Breast epithelium (tissue), 4 donors: ENCODE measurements around the gene ELMO1. TPM values are rescaled to one million over a fixed set of nuclear protein-coding genes. Genes with fewer than 3 reads are reported as not detected.
"Not testable (repeated sequence)": the region's sequence is repeated elsewhere in the genome, so short reads cannot be mapped to it uniquely, and the experiment has no call there.

Source experiments
- DNase-seq, 2 donors: peaks; one replicate each; pipeline ENCODE4 v3.0.0-alpha.2; 2019; ENCODE audit warnings: low spot score in 2 of 2
- H3K27ac ChIP-seq, 2 donors: fragments of 200-600 bp; sonication (generic) in 1 of 2; one replicate each; pipeline ENCODE4 v1.5.1; 2016 to 2019; ENCODE audit warnings: mild to moderate bottlenecking in 1 of 2
- H3K27me3 ChIP-seq, 2 donors: fragments of 200-600 bp; sonication (generic) in 1 of 2; one replicate each; pipeline versions ENCODE4 v1.5.1 to v1.6.0; 2017 to 2019; ENCODE audit warnings: control low read depth in 1 of 2, mild to moderate bottlenecking in 1 of 2
- H3K36me3 ChIP-seq: fragments of 200-600 bp; one replicate; pipeline ENCODE4 v1.5.1; 2019
- H3K4me1 ChIP-seq, 2 donors: fragments of 200-600 bp; sonication (generic); one replicate each; pipeline ENCODE4 v1.5.1; 2016 to 2019; ENCODE audit warnings: control low read depth in 1 of 2
- H3K4me3 ChIP-seq, 3 donors: fragments of 200-600 bp; sonication (generic); 1 replicate in 2 of 3; 2 replicates in 1 of 3; pipeline ENCODE4 v1.5.1; 2016 to 2019; ENCODE audit warnings: mild to moderate bottlenecking in 3 of 3, moderate library complexity in 2 of 3
- H3K9me3 ChIP-seq, 2 donors: fragments of 200-600 bp; sonication (generic) in 1 of 2; one replicate each; pipeline ENCODE4 v1.5.1; 2016 to 2019; ENCODE audit warnings: control low read depth in 1 of 2
- CTCF ChIP-seq, 3 donors: fragments of 450-650 bp; IDR thresholded peaks; one replicate each; pipeline ENCODE4 v1.5.1; 2016 to 2017; ENCODE audit warnings: antibody characterized with exemption in 3 of 3, mild to moderate bottlenecking in 3 of 3, moderate library complexity in 3 of 3
- POLR2A ChIP-seq: fragments of 450-650 bp; IDR thresholded peaks from one replicate; pipeline ENCODE4 v1.6.1; 2016; ENCODE audit warnings: antibody characterized with exemption, mild to moderate bottlenecking, moderate library complexity
- POLR2AphosphoS5 ChIP-seq, 3 donors: sonication (generic); formaldehyde crosslinking; IDR thresholded peaks; one replicate each; pipeline ENCODE4 v1.6.1; 2017; ENCODE audit warnings: antibody characterized with exemption in 3 of 3
- intact Hi-C: fragments of 100-400 bp; cut with DNase I; formaldehyde crosslinking; loops from one replicate; pipeline ENCODE4 v1.15.1; 2023; ENCODE audit warnings: low total_unique reads
- total RNA-seq, 3 donors: library from RNA; depleted of rRNA; stranded (reverse); fragments of >200 nt; gene quantifications; one replicate each; pipeline ENCODE4 v1.1.0, GENCODE V29; 2016

ELMO1 gene
- total RNA-seq, 3 donors from 2014 or later, result 49.5 to 110 (median 66.9) TPM

- Histone ChIP-seq H3K27me3 (no peaks in the 10 kb centered on the region), H3K27ac (no peak overlapping the region), H3K4me3 (no peak overlapping the region), H3K4me1 (no peaks in the 10 kb centered on the region), H3K9me3 (peaks cover 8 to 21% of the 10 kb centered on the region in 2 donors), H3K36me3 (no peaks in the 10 kb centered on the region)
- intact Hi-C loops, result no loop called here
- TF ChIP-seq POLR2A (no peak), POLR2AphosphoS5 (IDR thresholded peaks at IDR 0.05) (no peak), CTCF (IDR thresholded peaks at IDR 0.05) (no peak)
- no peak for DNase-seq
Observed at GRCh38 chr7:37142958-37143357, 305.7 kb downstream of the ELMO1 start.

DNA sequence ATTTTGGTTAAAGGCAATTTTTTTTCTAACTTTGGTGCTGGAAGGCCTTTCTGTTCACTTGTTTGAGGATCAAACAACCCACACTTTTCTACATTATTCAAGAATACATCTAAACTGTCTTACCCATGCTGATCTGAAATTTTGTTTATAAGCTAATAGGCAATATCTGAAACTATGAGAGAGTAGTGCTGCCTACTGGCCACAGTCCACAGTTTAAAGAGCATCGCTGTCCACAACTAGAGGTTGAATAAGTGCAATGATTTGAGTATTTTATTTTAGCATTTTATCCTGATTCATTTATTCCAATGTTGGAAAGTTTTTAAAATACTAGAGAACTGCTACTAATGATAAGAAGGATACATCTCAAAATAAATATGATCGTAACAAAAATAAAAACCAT, 306.9 kb downstream of the ELMO1 start:
- Histone ChIP-seq H3K27ac (no peak overlapping the region), H3K36me3 (no peaks in the 10 kb centered on the region), H3K27me3 (no peaks in the 10 kb centered on the region), H3K4me1 (no peaks in the 10 kb centered on the region), H3K9me3 (peaks cover 8 to 21% of the 10 kb centered on the region in 2 donors), H3K4me3 (no peak overlapping the region)
- TF ChIP-seq POLR2AphosphoS5 (IDR thresholded peaks at IDR 0.05), result no peak
- no peak for TF ChIP-seq POLR2A
- no peak for TF ChIP-seq CTCF (IDR thresholded peaks at IDR 0.05)
- DNase-seq, result no peak
- intact Hi-C loops, result no loop called here

- H3K27me3 ChIP-seq, DNase-seq, H3K27ac ChIP-seq, H3K4me3 ChIP-seq, intact Hi-C loops, H3K4me1 ChIP-seq, H3K9me3 ChIP-seq, H3K36me3 ChIP-seq: not testable (repeated sequence)
Observed at GRCh38 chr7:37133902-37134301, 314.8 kb downstream of the ELMO1 start.

GRCh38 chr7:37131855-37132254, 316.8 kb downstream of the ELMO1 start:
- no peak for TF ChIP-seq CTCF (IDR thresholded peaks at IDR 0.05)
- no peak for TF ChIP-seq POLR2AphosphoS5 (IDR thresholded peaks at IDR 0.05)
- TF ChIP-seq POLR2A, result no peak
- Histone ChIP-seq H3K27me3 (no peaks in the 10 kb centered on the region), H3K36me3 (no peaks in the 10 kb centered on the region), H3K27ac (no peak overlapping the region), H3K9me3 (no peaks in the 10 kb centered on the region), H3K4me3 (no peak overlapping the region), H3K4me1 (no peaks in the 10 kb centered on the region)
- intact Hi-C loops, result no loop called here
- no peak for DNase-seq

DNA sequence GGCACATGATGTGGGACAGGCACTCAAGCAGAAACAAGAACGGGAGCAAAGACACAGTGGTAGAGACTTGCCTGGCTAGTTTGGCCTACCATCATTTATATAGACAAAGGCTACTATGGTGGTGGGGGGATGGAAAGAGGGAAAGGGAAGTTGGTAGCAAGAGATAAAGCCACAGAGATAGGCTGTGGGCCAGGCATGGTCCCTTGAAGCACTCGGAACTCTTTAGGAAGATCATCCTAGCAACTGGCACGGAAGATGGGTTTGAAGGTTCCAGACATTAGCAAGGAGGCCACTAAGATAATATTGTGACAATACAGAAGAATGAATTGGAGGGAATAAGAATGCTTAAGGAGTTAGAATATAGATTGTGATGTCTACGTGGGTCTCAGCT, 319.6 kb downstream of the ELMO1 start:
- Histone ChIP-seq H3K27me3 (no peaks in the 10 kb centered on the region), H3K4me1 (no peaks in the 10 kb centered on the region), H3K36me3 (no peaks in the 10 kb centered on the region), H3K9me3 (no peaks in the 10 kb centered on the region), H3K27ac (peak overlapping the region in 1 of 2 donors; percentile 10), H3K4me3 (no peak overlapping the region)
- no peak for TF ChIP-seq CTCF (IDR thresholded peaks at IDR 0.05)
- no peak for TF ChIP-seq POLR2AphosphoS5 (IDR thresholded peaks at IDR 0.05)
- no peak for TF ChIP-seq POLR2A
- intact Hi-C loops, result no loop called here
- DNase-seq, result no peak
